HL-60 (cell line): ENCODE data around the gene LRRC8B.

Experiments
- DNase-seq, 2 experiments: peaks; one replicate each; pipeline ENCODE4 v3.0.0-alpha.2; 2010 to 2020; ENCODE audit warnings: low read depth in 1 of 2, low spot score in 1 of 2
- H3K27ac ChIP-seq: fragments of 250-450 bp; sonication (Bioruptor Pico); replicated peaks from 2 replicates; pipeline ENCODE4 v1.5.1; 2020; ENCODE audit warnings: mild to moderate bottlenecking, moderate library complexity
- H3K27me3 ChIP-seq: fragments of 250-450 bp; sonication (Bioruptor Pico); 2 replicates; pipeline ENCODE4 v1.5.1; 2021; ENCODE audit warnings: mild to moderate bottlenecking, moderate library complexity; ENCODE audit not compliant: insufficient read depth, poor library complexity, severe bottlenecking
- H3K4me3 ChIP-seq: replicated peaks from 2 replicates; pipeline ENCODE4 v1.5.1; 2011; ENCODE audit warnings: mild to moderate bottlenecking, control low read depth, low read length; ENCODE audit not compliant: insufficient read depth
- CTCF ChIP-seq: IDR thresholded peaks from one replicate; pipeline ENCODE4 v1.5.1; 2011; ENCODE audit warnings: low read length, control low read depth, inconsistent platforms; ENCODE audit not compliant: insufficient read depth
- GABPA ChIP-seq: IDR thresholded peaks from 2 replicates; pipeline ENCODE4 v1.6.1; 2012; ENCODE audit warnings: low read depth
- POLR2AphosphoS5 ChIP-seq: IDR thresholded peaks from 2 replicates; pipeline ENCODE4 v1.6.1; 2012; ENCODE audit warnings: low read depth
- REST ChIP-seq: IDR thresholded peaks from 2 replicates; pipeline ENCODE4 v1.6.1; 2012; ENCODE audit warnings: low read depth; ENCODE audit not compliant: insufficient replicate concordance
- SPI1 ChIP-seq: IDR thresholded peaks from 2 replicates; pipeline ENCODE4 v1.6.1; 2012; ENCODE audit warnings: low read depth, mild to moderate bottlenecking, borderline replicate concordance

LRRC8B gene

DNA sequence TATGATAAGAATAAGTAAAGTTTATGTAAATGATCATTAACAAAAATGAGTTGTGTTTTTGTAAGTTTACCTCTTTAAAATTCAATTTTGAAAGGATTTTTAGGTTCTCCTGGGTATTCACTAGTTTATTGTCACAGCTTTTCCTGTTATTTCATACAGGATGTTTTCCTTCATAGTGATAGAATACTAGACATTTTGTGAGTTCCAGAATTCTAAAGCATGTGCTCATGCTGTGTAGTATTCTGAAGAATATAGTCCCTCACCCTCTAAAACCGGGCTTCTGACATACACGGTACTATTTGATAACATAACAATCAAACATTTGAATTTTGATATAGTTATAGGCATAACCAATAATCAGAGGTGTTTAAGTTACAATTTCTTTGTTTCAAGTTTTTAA, 118.9 kb downstream of the LRRC8B start:
- TF ChIP-seq GABPA (no peak), CTCF (no peak), POLR2AphosphoS5 (no peak), SPI1 (no peak), REST (no peak)
- no peak for DNase-seq
- no peak overlapping the region for H3K27ac ChIP-seq
- H3K4me3 ChIP-seq = no peak overlapping the region
- H3K27me3 ChIP-seq = no peaks in the 10 kb centered on the region

DNA sequence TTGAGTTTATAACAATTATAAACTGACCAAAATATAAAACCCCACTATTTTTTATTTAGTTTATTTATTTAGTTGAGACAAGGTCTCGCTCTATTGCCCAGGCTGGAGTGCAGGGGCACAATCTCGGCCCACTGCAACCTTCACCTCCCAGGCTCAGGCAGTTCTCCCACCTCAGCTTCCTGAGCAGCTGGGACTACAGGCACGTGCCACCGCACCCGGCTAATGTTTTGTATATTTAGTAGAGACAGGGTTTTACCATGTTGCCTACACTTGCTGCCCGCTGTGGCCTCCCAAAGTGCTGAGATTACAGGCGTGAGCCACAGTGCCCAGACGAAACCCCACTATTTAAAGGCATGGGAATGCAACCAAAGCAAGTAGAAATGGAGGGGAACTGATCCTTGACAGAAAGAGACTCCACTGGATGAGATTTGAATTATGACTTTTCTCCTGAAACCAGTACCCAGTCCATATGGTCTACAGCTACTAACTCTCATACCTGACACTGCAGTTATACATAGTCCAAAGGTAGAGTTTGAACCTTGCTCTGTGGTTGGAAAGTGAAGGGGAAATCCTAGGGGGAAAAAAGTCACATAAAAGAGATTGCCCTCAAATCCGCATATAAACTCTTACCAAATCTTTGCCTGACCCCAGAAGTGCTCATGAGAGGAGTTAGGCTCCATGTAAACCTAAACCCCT, 119.6 kb downstream of the LRRC8B start:
- Histone ChIP-seq H3K4me3 (no peak overlapping the region), H3K27ac (no peak overlapping the region)

GRCh38 chr1:89646259-89646658, 121.6 kb downstream of the LRRC8B start:
- H3K27me3 ChIP-seq = no peaks in the 10 kb centered on the region
- no peak overlapping the region for H3K4me3 ChIP-seq
- no peak overlapping the region for H3K27ac ChIP-seq
- no peak for DNase-seq
- no peak for TF ChIP-seq CTCF
- no peak for TF ChIP-seq SPI1
- no peak for TF ChIP-seq REST
- TF ChIP-seq POLR2AphosphoS5 = no peak
- TF ChIP-seq GABPA = no peak

More for the DNA sequence above, 119.6 kb downstream of the LRRC8B start:
- no peak for TF ChIP-seq GABPA
- no peak for TF ChIP-seq SPI1
- no peak for TF ChIP-seq CTCF
- no peak for DNase-seq
- no peaks in the 10 kb centered on the region for H3K27me3 ChIP-seq
